Measurements from ENCODE around the gene HEBP1.

HEBP1 gene

DNA sequence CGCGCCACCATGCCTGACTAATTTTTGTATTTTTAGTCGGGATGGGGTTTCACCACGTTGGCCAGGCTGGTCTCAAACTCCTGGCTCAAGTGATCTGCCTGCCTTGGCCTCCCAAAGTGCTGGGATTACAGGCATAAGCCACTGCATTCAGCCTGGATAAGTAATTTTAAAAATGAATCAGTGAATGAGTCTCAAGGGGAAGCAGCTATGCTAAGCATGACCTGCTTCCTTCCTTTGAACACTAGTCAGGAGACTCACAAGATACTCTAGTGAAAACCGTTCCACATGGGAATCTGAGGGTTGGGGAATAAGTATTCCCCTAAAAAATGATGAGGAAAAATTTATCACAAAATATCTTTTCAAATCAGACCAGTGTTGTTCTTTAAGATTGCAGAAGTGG lies 33.4 kb upstream of the HEBP1 start:
- no peak overlapping the region for H3K18ac ChIP-seq (ENCODE audit: low read length)
- H3K9ac ChIP-seq (ENCODE audit: low read depth, low read length, poor library complexity), result no peak overlapping the region
- H2AK5ac ChIP-seq (ENCODE audit: low read depth, low read length), result no peak overlapping the region
- H3K4me1 ChIP-seq (ENCODE audit: control insufficient read depth in 2 of 2, insufficient read depth in 1 of 2, low read depth in 1 of 2, low read length in 2 of 2), result peaks cover 0 to 7% of the 10 kb centered on the region in 2 donors
- no peak overlapping the region for H2BK15ac ChIP-seq (ENCODE audit: low read length)
- no peak overlapping the region for H2BK5ac ChIP-seq (ENCODE audit: low read length)
- DNase-seq (ENCODE audit: low spot score), result no peak
- H3K79me1 ChIP-seq (ENCODE audit: low read depth, low read length), result no peaks in the 10 kb centered on the region
- no peak overlapping the region for H3K23ac ChIP-seq (ENCODE audit: low read depth, low read length, poor library complexity)
- H3K4me3 ChIP-seq (ENCODE audit: low read length in 2 of 2), result no peak overlapping the region
- H3K36me3 ChIP-seq (replicated peaks in 1 of 2; ENCODE audit: control insufficient read depth in 2 of 2, insufficient read depth in 2 of 2, low read length in 2 of 2), result no peaks in the 10 kb centered on the region
- H2AFZ ChIP-seq (ENCODE audit: low read length), result no peak overlapping the region
- H2BK120ac ChIP-seq (ENCODE audit: low read depth, low read length), result no peak overlapping the region
- no peak overlapping the region for H2BK12ac ChIP-seq (ENCODE audit: low read length)
- no peak overlapping the region for H3K14ac ChIP-seq (ENCODE audit: low read length)
- peaks cover 0 to 3% of the 10 kb centered on the region in 2 donors for H3K9me3 ChIP-seq (replicated peaks in 1 of 2; ENCODE audit: control insufficient read depth in 2 of 2, insufficient read depth in 1 of 2, low read depth in 1 of 2, low read length in 2 of 2)
- no peak overlapping the region for H3K4me2 ChIP-seq (ENCODE audit: insufficient read depth, low read length, poor library complexity, severe bottlenecking)
- H4K8ac ChIP-seq (ENCODE audit: low read depth, low read length), result no peak overlapping the region
- H3K27ac ChIP-seq (replicated peaks; ENCODE audit: low read length), result no peak overlapping the region
- no peaks in the 10 kb centered on the region for H3K27me3 ChIP-seq (ENCODE audit: control insufficient read depth in 3 of 3, insufficient read depth in 3 of 3, low read depth in 1 of 3, low read length in 3 of 3)
- no peak overlapping the region for H3K4ac ChIP-seq (ENCODE audit: low read length)
- no CpG with 5 or more reads among the region's 5 CpGs for WGBS, 2 donors (ENCODE audit: extremely low coverage in 2 of 2, insufficient read length in 2 of 2, insufficient replicate concordance in 1 of 2)
- no peak overlapping the region for H4K91ac ChIP-seq (ENCODE audit: low read depth, low read length, poor library complexity)

DNA sequence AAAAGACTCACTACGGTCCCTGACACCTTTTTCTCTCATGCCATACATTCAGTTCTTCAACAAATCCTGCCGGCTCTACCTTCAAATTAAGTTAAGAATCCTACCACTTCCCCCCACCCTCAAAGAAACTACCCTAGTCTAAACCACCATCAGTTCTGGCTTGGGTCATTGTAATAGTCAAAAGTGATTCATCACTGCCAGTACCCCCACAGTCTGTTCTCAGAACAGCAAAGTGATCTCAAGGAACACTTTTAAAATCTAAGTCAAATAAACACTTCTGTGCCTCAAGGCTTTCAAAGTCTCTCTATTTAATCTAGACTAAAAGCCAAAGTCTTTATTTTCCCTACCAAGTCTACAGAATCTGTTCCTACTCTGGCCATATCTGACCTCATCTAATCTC lies 32.1 kb upstream of the HEBP1 start:
- H3K9me3 ChIP-seq (replicated peaks in 1 of 2; ENCODE audit: control insufficient read depth in 2 of 2, insufficient read depth in 1 of 2, low read depth in 1 of 2, low read length in 2 of 2), result peaks cover 0 to 3% of the 10 kb centered on the region in 2 donors
- WGBS, 2 donors (ENCODE audit: extremely low coverage in 2 of 2, insufficient read length in 2 of 2, insufficient replicate concordance in 1 of 2), result no CpG with 5 or more reads among the region's 2 CpGs
- H2AK5ac ChIP-seq (ENCODE audit: low read depth, low read length), result no peak overlapping the region
- H2AFZ ChIP-seq (ENCODE audit: low read length), result no peak overlapping the region
- no peak overlapping the region for H3K4ac ChIP-seq (ENCODE audit: low read length)
- H3K27me3 ChIP-seq (ENCODE audit: control insufficient read depth in 3 of 3, insufficient read depth in 3 of 3, low read depth in 1 of 3, low read length in 3 of 3), result no peaks in the 10 kb centered on the region
- H4K8ac ChIP-seq (ENCODE audit: low read depth, low read length), result no peak overlapping the region
- H3K4me1 ChIP-seq (ENCODE audit: control insufficient read depth in 2 of 2, insufficient read depth in 1 of 2, low read depth in 1 of 2, low read length in 2 of 2), result peaks cover 0 to 7% of the 10 kb centered on the region in 2 donors
- no peak overlapping the region for H3K27ac ChIP-seq (replicated peaks; ENCODE audit: low read length)
- H3K4me3 ChIP-seq (ENCODE audit: low read length in 2 of 2), result no peak overlapping the region
- no peak overlapping the region for H3K14ac ChIP-seq (ENCODE audit: low read length)
- no peak overlapping the region for H3K23ac ChIP-seq (ENCODE audit: low read depth, low read length, poor library complexity)
- no peak overlapping the region for H4K91ac ChIP-seq (ENCODE audit: low read depth, low read length, poor library complexity)
- no peak overlapping the region for H3K18ac ChIP-seq (ENCODE audit: low read length)
- no peak overlapping the region for H3K9ac ChIP-seq (ENCODE audit: low read depth, low read length, poor library complexity)
- no peak overlapping the region for H2BK120ac ChIP-seq (ENCODE audit: low read depth, low read length)
- no peak overlapping the region for H2BK15ac ChIP-seq (ENCODE audit: low read length)
- H3K79me1 ChIP-seq (ENCODE audit: low read depth, low read length), result no peaks in the 10 kb centered on the region
- no peak overlapping the region for H2BK5ac ChIP-seq (ENCODE audit: low read length)
- no peak overlapping the region for H3K4me2 ChIP-seq (ENCODE audit: insufficient read depth, low read length, poor library complexity, severe bottlenecking)
- H3K36me3 ChIP-seq (replicated peaks in 1 of 2; ENCODE audit: control insufficient read depth in 2 of 2, insufficient read depth in 2 of 2, low read length in 2 of 2), result no peaks in the 10 kb centered on the region
- DNase-seq (ENCODE audit: low spot score), result no peak
- no peak overlapping the region for H2BK12ac ChIP-seq (ENCODE audit: low read length)

DNA sequence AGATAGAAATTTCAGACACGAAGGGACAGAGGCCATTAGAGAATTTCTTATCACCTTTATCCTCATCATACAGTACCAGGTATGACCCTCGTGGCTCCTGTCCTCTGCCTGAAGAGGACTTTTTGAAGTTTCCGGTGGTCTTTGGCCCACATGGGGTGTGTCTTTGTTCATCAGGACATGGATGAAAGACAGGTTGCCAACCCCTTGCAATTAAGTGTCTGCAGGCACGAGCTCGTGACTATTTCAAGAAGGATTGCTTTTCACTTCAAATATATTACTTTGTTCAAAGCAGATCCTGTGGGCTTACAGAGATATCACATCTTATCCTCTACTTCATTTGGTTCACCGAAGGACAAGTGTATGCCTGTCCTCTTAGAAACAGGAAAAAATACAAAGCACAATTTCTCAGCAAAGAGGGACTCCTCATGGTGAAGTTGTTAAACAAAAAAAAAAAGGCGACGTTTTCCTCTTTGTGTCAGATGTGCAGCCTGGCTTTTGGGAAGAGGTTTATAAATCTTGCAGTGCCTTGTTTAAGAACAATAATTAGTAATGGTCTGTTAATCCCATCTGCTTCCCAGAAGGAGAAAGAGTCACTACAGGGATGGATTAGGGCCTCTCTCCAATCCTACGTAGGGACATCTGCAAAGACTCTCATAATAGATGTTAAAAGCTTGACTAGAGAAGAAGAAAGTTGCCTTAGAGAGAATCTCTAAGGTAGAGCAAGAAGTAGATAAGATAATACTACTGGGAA lies 30.7 kb upstream of the HEBP1 start:
- Histone ChIP-seq H2BK120ac (ENCODE audit: low read depth, low read length) (no peak overlapping the region), H3K36me3 (replicated peaks in 1 of 2; ENCODE audit: control insufficient read depth in 2 of 2, insufficient read depth in 2 of 2, low read length in 2 of 2) (no peaks in the 10 kb centered on the region), H3K4ac (ENCODE audit: low read length) (no peak overlapping the region), H3K23ac (ENCODE audit: low read depth, low read length, poor library complexity) (no peak overlapping the region), H2BK12ac (ENCODE audit: low read length) (no peak overlapping the region), H3K4me1 (ENCODE audit: control insufficient read depth in 2 of 2, insufficient read depth in 1 of 2, low read depth in 1 of 2, low read length in 2 of 2) (peaks cover 0 to 9% of the 10 kb centered on the region in 2 donors), H2AK5ac (ENCODE audit: low read depth, low read length) (no peak overlapping the region), H3K14ac (ENCODE audit: low read length) (no peak overlapping the region), H3K4me3 (ENCODE audit: low read length in 2 of 2) (no peak overlapping the region), H3K9ac (ENCODE audit: low read depth, low read length, poor library complexity) (no peak overlapping the region), H3K27ac (replicated peaks; ENCODE audit: low read length) (no peak overlapping the region), H3K27me3 (ENCODE audit: control insufficient read depth in 3 of 3, insufficient read depth in 3 of 3, low read depth in 1 of 3, low read length in 3 of 3) (no peaks in the 10 kb centered on the region), H2BK5ac (ENCODE audit: low read length) (no peak overlapping the region), H3K79me1 (ENCODE audit: low read depth, low read length) (no peaks in the 10 kb centered on the region), H2BK15ac (ENCODE audit: low read length) (no peak overlapping the region), H3K9me3 (replicated peaks in 1 of 2; ENCODE audit: control insufficient read depth in 2 of 2, insufficient read depth in 1 of 2, low read depth in 1 of 2, low read length in 2 of 2) (peaks cover 0 to 3% of the 10 kb centered on the region in 2 donors), H4K8ac (ENCODE audit: low read depth, low read length) (no peak overlapping the region), H2AFZ (ENCODE audit: low read length) (no peak overlapping the region), H3K4me2 (ENCODE audit: insufficient read depth, low read length, poor library complexity, severe bottlenecking) (peak overlapping the region; percentile 11), H3K18ac (ENCODE audit: low read length) (no peak overlapping the region), H4K91ac (ENCODE audit: low read depth, low read length, poor library complexity) (no peak overlapping the region)
- no CpG with 5 or more reads among the region's 9 CpGs for WGBS, 2 donors (ENCODE audit: extremely low coverage in 2 of 2, insufficient read length in 2 of 2, insufficient replicate concordance in 1 of 2)
- DNase-seq (ENCODE audit: low spot score), result no peak

DNA sequence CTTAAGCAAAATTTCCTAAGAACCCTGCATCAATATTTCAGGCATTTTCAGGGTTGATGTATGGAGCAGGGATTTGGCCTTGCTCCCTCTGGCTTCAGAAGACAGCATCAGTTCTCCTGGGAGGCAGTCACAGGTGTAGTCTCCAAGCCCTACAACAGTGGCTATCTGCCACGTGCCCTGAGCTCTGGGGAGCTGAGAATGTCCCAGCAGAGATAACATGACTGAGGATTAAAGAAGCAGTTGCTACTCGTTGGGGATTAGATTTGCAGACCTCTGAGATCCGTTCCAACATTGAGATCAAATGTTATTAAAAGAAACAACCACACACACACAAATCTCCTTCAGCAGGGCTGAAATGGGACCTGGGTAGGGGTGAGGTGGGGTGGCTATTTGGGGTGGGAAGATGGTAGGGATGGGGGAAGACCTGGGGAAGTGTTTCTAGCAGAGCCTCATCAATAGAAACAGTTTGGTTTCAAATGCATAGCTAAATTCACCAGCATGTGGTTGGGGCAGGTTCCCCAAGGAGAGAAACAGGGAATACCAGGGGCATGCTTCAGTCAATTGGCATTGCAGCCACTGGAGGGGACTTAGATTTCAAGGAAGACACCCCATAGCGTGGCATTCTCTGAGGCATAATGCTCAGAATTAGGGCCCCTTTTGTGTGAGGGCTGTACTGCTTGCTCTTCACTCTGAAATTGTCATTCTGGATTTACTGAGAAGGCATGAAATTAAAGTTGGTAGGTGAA lies 28.9 kb upstream of the HEBP1 start:
- Histone ChIP-seq H3K27me3 (ENCODE audit: control insufficient read depth in 3 of 3, insufficient read depth in 3 of 3, low read depth in 1 of 3, low read length in 3 of 3) (no peaks in the 10 kb centered on the region), H3K4me2 (ENCODE audit: insufficient read depth, low read length, poor library complexity, severe bottlenecking) (no peak overlapping the region), H3K9ac (ENCODE audit: low read depth, low read length, poor library complexity) (no peak overlapping the region), H2AFZ (ENCODE audit: low read length) (no peak overlapping the region), H3K23ac (ENCODE audit: low read depth, low read length, poor library complexity) (no peak overlapping the region), H2AK5ac (ENCODE audit: low read depth, low read length) (no peak overlapping the region), H3K27ac (replicated peaks; ENCODE audit: low read length) (no peak overlapping the region), H2BK12ac (ENCODE audit: low read length) (no peak overlapping the region), H2BK15ac (ENCODE audit: low read length) (no peak overlapping the region), H4K8ac (ENCODE audit: low read depth, low read length) (no peak overlapping the region), H3K4me3 (ENCODE audit: low read length in 2 of 2) (no peak overlapping the region), H3K18ac (ENCODE audit: low read length) (no peak overlapping the region), H3K14ac (ENCODE audit: low read length) (no peak overlapping the region), H3K4ac (ENCODE audit: low read length) (no peak overlapping the region), H3K79me1 (ENCODE audit: low read depth, low read length) (no peaks in the 10 kb centered on the region), H2BK5ac (ENCODE audit: low read length) (no peak overlapping the region), H4K91ac (ENCODE audit: low read depth, low read length, poor library complexity) (no peak overlapping the region), H3K4me1 (ENCODE audit: control insufficient read depth in 2 of 2, insufficient read depth in 1 of 2, low read depth in 1 of 2, low read length in 2 of 2) (peaks cover 0 to 9% of the 10 kb centered on the region in 2 donors), H2BK120ac (ENCODE audit: low read depth, low read length) (no peak overlapping the region), H3K36me3 (replicated peaks in 1 of 2; ENCODE audit: control insufficient read depth in 2 of 2, insufficient read depth in 2 of 2, low read length in 2 of 2) (no peaks in the 10 kb centered on the region), H3K9me3 (replicated peaks in 1 of 2; ENCODE audit: control insufficient read depth in 2 of 2, insufficient read depth in 1 of 2, low read depth in 1 of 2, low read length in 2 of 2) (peaks cover 0 to 3% of the 10 kb centered on the region in 2 donors)
- DNase-seq (ENCODE audit: low spot score), result peak; percentile 14
- no CpG with 5 or more reads among the region's 4 CpGs for WGBS, 2 donors (ENCODE audit: extremely low coverage in 2 of 2, insufficient read length in 2 of 2, insufficient replicate concordance in 1 of 2)

Measured in neuronal stem cell (in vitro differentiated cells).